ENCODE results near the gene RINL. TPM values are rescaled to one million over a fixed set of nuclear protein-coding genes. Genes with fewer than 3 reads are reported as not detected.
"Not testable (repeated sequence)": the region's sequence is repeated elsewhere in the genome, so short reads cannot be mapped to it uniquely, and the experiment has no call there.

Gene RINL
- total RNA-seq, 2 donors from 2014 or later, result 3.6 to 5.1 TPM

DNA sequence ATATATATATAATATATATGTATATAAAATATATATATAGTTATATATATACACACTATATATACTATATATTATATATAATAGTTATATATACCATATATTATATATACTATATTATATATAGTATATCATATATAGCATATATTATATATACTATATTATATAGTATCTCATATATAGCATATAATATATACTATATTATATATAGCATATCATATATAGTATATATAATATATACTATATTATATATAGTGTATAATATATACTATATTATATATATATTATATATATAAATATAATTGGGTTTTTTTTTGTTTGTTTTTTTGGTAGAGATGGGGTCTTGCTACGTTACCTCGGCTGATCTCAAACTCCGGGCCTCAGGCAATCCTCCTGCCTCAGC lies 16.7 kb downstream of the RINL start:
- Histone ChIP-seq H3K9ac (ENCODE audit: low read depth in 2 of 2, low read length in 2 of 2) (no peak overlapping the region), H3K36me3 (no peaks in the 10 kb centered on the region), H3K4me3 (no peak overlapping the region), H3K9me3 (no peaks in the 10 kb centered on the region), H3K4me1 (peaks cover 20% of the 10 kb centered on the region), H3K27ac (no peak overlapping the region), H3K27me3 (no peaks in the 10 kb centered on the region)
- TF ChIP-seq, protein P1, sequence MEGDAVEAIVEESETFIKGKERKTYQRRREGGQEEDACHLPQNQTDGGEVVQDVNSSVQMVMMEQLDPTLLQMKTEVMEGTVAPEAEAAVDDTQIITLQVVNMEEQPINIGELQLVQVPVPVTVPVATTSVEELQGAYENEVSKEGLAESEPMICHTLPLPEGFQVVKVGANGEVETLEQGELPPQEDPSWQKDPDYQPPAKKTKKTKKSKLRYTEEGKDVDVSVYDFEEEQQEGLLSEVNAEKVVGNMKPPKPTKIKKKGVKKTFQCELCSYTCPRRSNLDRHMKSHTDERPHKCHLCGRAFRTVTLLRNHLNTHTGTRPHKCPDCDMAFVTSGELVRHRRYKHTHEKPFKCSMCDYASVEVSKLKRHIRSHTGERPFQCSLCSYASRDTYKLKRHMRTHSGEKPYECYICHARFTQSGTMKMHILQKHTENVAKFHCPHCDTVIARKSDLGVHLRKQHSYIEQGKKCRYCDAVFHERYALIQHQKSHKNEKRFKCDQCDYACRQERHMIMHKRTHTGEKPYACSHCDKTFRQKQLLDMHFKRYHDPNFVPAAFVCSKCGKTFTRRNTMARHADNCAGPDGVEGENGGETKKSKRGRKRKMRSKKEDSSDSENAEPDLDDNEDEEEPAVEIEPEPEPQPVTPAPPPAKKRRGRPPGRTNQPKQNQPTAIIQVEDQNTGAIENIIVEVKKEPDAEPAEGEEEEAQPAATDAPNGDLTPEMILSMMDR (IDR thresholded peaks at IDR 0.05), result no peak
- intact Hi-C loops (cut with DNase I), result no loop called here
- no peak for DNase-seq

DNA sequence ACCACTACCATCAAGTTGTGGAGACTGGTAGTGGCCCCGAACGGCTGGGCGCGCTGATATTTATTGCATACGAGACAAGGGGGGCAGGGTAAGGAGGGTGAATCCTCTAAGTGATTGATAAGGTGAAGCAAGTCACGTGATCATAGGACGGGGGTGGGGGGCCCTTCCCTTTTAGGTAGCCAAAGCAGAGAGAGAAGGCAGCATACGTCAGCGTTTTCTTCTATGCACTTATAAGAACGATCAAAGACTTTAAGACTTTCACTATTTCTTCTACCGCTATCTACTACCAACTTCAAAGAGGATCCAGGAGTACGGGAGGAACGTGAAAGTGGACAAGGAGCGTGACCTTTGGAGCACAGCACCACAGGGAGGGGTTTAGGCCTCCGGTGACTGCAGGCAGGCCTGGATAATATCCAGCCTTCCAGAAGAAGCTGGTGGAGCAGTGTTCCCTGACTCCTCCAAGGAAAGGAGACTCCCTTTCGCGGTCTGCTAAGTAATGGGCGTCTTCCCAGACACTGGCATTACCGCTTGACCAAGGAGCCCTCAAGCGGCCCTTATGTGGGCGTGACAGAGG lies 18.4 kb downstream of the RINL start:
- H3K27me3 ChIP-seq; intact Hi-C loops (cut with DNase I); H3K9me3 ChIP-seq; H3K9ac ChIP-seq (ENCODE audit: low read depth in 2 of 2, low read length in 2 of 2); H3K4me3 ChIP-seq; H3K36me3 ChIP-seq; H3K27ac ChIP-seq: not testable (repeated sequence)
- H3K4me1 ChIP-seq, result peaks cover 20% of the 10 kb centered on the region
- DNase-seq, result peak; percentile 49

DNA sequence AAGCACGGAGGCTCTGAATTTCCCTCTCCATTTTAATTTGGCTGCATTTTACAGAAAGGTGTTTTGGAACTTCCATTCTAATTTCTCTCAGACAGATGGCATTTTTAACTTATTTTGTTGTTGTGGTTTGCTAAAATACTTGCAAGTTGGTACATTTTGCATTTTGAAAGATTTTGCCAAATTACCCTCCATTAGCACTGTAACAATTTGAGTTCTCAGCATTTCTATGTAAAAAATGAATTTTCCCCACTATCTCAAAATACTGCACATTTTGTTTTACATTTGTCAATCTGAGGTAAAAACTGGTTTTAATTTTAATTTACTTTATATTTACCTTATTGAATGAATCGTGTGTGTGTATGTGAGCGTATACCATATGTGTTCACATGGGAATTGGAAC lies 21.3 kb downstream of the RINL start:
- Histone ChIP-seq H3K27me3 (no peaks in the 10 kb centered on the region), H3K4me3 (no peak overlapping the region), H3K4me1 (peaks cover 3% of the 10 kb centered on the region), H3K27ac (peak overlapping the region; percentile 27), H3K36me3 (no peaks in the 10 kb centered on the region), H3K9ac (ENCODE audit: low read depth in 2 of 2, low read length in 2 of 2) (no peak overlapping the region), H3K9me3 (no peaks in the 10 kb centered on the region)
- TF ChIP-seq, protein P1 (IDR thresholded peaks at IDR 0.05), result no peak
- intact Hi-C loops (cut with DNase I), result no loop called here
- no peak for DNase-seq

DNA sequence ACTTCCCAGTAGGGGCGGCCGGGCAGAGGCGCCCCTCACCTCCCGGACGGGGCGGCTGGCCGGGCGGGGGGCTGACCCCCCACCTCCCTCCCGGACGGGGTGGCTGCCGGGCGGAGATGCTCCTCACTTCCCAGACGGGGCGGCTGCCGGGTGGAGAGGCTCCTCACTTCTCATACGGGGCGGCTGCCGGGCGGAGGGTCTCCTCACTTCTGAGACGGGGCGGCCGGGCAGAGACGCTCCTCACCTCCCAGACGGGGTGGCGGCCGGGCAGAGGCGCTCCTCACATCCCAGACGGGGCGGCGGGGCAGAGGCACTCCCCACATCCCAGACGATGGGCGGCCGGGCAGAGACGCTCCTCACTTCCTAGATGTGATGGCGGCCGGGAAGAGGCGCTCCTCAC lies 22.3 kb downstream of the RINL start:
- H3K27me3 ChIP-seq; H3K36me3 ChIP-seq; H3K4me1 ChIP-seq; H3K4me3 ChIP-seq; intact Hi-C loops (cut with DNase I); H3K27ac ChIP-seq; H3K9me3 ChIP-seq; H3K9ac ChIP-seq (ENCODE audit: low read depth in 2 of 2, low read length in 2 of 2); DNase-seq: not testable (repeated sequence)

DNA sequence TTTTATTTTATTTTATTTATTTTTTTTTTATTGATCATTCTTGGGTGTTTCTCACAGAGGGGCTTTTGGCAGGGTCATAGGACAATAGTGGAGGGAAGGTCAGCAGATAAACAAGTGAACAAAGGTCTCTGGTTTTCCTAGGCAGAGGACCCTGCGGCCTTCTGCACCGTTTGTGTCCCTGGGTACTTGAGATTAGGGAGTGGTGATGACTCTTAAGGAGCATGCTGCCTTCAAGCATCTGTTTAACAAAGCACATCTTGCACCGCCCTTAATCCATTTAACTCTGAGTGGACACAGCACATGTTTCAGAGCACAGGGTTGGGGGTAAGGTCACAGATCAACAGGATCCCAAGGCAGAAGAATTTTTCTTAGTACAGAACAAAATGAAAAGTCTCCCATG lies 23.1 kb downstream of the RINL start:
- intact Hi-C loops (cut with DNase I); DNase-seq: not testable (repeated sequence)

DNA sequence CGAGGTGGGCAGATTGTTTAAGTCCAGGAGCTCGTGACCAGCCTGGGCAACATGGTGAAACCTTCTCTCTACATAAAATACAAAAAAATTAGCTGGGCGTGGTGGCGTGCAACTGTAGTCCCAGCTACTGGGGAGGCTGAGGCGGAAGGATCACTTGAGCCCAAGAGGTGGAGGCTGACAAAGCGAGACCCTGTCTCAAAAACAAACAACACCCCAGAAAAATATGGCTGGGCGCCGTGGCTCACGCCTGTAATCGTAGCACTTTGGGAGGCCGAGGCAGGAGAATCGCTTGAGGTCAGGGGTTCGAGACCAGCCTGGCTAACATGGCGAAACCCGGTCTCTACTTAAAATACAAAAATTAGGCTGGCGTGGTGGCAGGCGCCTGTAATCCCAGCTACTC lies 24.9 kb downstream of the RINL start:
- H3K4me3 ChIP-seq, result no peak overlapping the region

More for the DNA sequence above, 23.1 kb downstream of the RINL start:
- H3K4me3 ChIP-seq; H3K9me3 ChIP-seq; H3K9ac ChIP-seq (ENCODE audit: low read depth in 2 of 2, low read length in 2 of 2); H3K27me3 ChIP-seq; H3K36me3 ChIP-seq; H3K27ac ChIP-seq; H3K4me1 ChIP-seq: not testable (repeated sequence)

More for the DNA sequence above, 24.9 kb downstream of the RINL start:
- Histone ChIP-seq H3K27ac (peak overlapping the region; percentile 94), H3K4me1 (peaks cover 6% of the 10 kb centered on the region), H3K9ac (ENCODE audit: low read depth in 2 of 2, low read length in 2 of 2) (peak overlapping the region in 1 of 2 donors; percentile 85), H3K36me3 (no peaks in the 10 kb centered on the region), H3K9me3 (no peaks in the 10 kb centered on the region), H3K27me3 (no peaks in the 10 kb centered on the region)
- intact Hi-C loops (cut with DNase I), result no loop called here
- TF ChIP-seq, protein P1 (IDR thresholded peaks at IDR 0.05), result no peak
- no peak for DNase-seq
